Breast epithelium (tissue), 3 donors: ENCODE data around the gene DNAJB5.

Source experiments
- CTCF ChIP-seq, 3 donors: fragments of 450-650 bp; IDR thresholded peaks; one replicate each; pipeline ENCODE4 v1.5.1; 2016 to 2017; ENCODE audit warnings: antibody characterized with exemption in 3 of 3, mild to moderate bottlenecking in 3 of 3, moderate library complexity in 3 of 3
- POLR2A ChIP-seq: fragments of 450-650 bp; IDR thresholded peaks from one replicate; pipeline ENCODE4 v1.6.1; 2016; ENCODE audit warnings: antibody characterized with exemption, mild to moderate bottlenecking, moderate library complexity

- TF ChIP-seq POLR2A, result no peak
- TF ChIP-seq CTCF (IDR thresholded peaks at IDR 0.05), result no peak
Observed at GRCh38 chr9:35035851-35036701, 46.5 kb downstream of the DNAJB5 start.
